Astrocyte (in vitro differentiated cells and primary cell): ENCODE results near the gene SMIM9. TPM values are rescaled to one million over a fixed set of nuclear protein-coding genes. Genes with fewer than 3 reads are reported as not detected.

Experiments
- DNase-seq: peaks from one replicate; pipeline ENCODE4 v3.0.0-alpha.2; 2010; ENCODE audit warnings: low read depth
- FAIRE-seq: peaks from 2 replicates; lab custom pipeline; 2011; peaks lifted over from hg19 to GRCh38; lab: Jason Lieb, UNC
- H2AFZ ChIP-seq: 2 replicates; pipeline ENCODE4 v1.6.0; 2012; ENCODE audit warnings: low read depth, low read length, inconsistent platforms
- H3K27ac ChIP-seq: 2 replicates; pipeline ENCODE4 v1.5.1; 2011; ENCODE audit warnings: low read depth, low read length, inconsistent platforms
- H3K27me3 ChIP-seq: 2 replicates; pipeline ENCODE4 v1.6.0; 2011; ENCODE audit warnings: low read length, inconsistent platforms; ENCODE audit not compliant: insufficient read depth
- H3K36me3 ChIP-seq: 2 replicates; pipeline ENCODE4 v1.5.1; 2011; ENCODE audit warnings: low read length, inconsistent platforms; ENCODE audit not compliant: insufficient read depth
- H3K4me1 ChIP-seq: 2 replicates; pipeline ENCODE4 v1.5.1; 2011; ENCODE audit warnings: low read length, inconsistent platforms; ENCODE audit not compliant: insufficient read depth
- H3K4me2 ChIP-seq: 2 replicates; pipeline ENCODE4 v1.6.0; 2012; ENCODE audit warnings: low read length, inconsistent platforms
- H3K4me3 ChIP-seq: 2 replicates; pipeline ENCODE4 v1.5.1; 2011; ENCODE audit warnings: low read depth, mild to moderate bottlenecking, low read length, inconsistent platforms; ENCODE audit not compliant: insufficient read depth
- H3K79me2 ChIP-seq: 2 replicates; pipeline ENCODE4 v1.6.0; 2012; ENCODE audit warnings: mild to moderate bottlenecking, low read length, inconsistent platforms; ENCODE audit not compliant: insufficient read depth
- H3K9ac ChIP-seq: 2 replicates; pipeline ENCODE4 v1.6.0; 2012; ENCODE audit warnings: mild to moderate bottlenecking, low read length, inconsistent platforms
- H3K9me3 ChIP-seq: 2 replicates; pipeline ENCODE4 v1.5.1; 2012; ENCODE audit warnings: low read depth, mild to moderate bottlenecking, low read length, inconsistent platforms; ENCODE audit not compliant: insufficient read depth
- H4K20me1 ChIP-seq: 2 replicates; pipeline ENCODE4 v1.6.0; 2012; ENCODE audit warnings: low read length, inconsistent platforms; ENCODE audit not compliant: insufficient read depth
- H3K27ac Mint-ChIP-seq: one replicate; pipeline ENCODE4 v1.8.0; 2021; ENCODE audit warnings: mild to moderate bottlenecking, mixed read lengths; ENCODE audit not compliant: unreplicated experiment
- H3K27me3 Mint-ChIP-seq: one replicate; pipeline ENCODE4 v1.8.0; 2021; ENCODE audit warnings: low read depth, mixed read lengths; ENCODE audit not compliant: unreplicated experiment
- H3K36me3 Mint-ChIP-seq: one replicate; pipeline ENCODE4 v1.8.0; 2021; ENCODE audit warnings: low read depth, mixed read lengths; ENCODE audit not compliant: unreplicated experiment
- H3K4me1 Mint-ChIP-seq: one replicate; pipeline ENCODE4 v1.8.0; 2021; ENCODE audit warnings: low read depth, mixed read lengths; ENCODE audit not compliant: unreplicated experiment
- H3K4me3 Mint-ChIP-seq: one replicate; pipeline ENCODE4 v1.8.0; 2021; ENCODE audit warnings: mild to moderate bottlenecking, moderate library complexity, mixed read lengths; ENCODE audit not compliant: unreplicated experiment
- H3K9me3 Mint-ChIP-seq: one replicate; pipeline ENCODE4 v1.8.0; 2021; ENCODE audit warnings: mild to moderate bottlenecking, mixed read lengths; ENCODE audit not compliant: unreplicated experiment
- CTCF ChIP-seq: IDR thresholded peaks from 2 replicates; pipeline ENCODE4 v1.5.1; 2011; ENCODE audit warnings: low read depth, mild to moderate bottlenecking, inconsistent platforms, low read length, moderate library complexity; ENCODE audit not compliant: insufficient read depth
- EZH2 ChIP-seq: IDR thresholded peaks from 2 replicates; pipeline ENCODE4 v1.6.1; 2012; ENCODE audit warnings: mild to moderate bottlenecking, low read length, inconsistent platforms; ENCODE audit not compliant: insufficient read depth
- total RNA-seq: library from RNA; stranded (reverse); gene quantifications from 2 replicates; pipeline ENCODE4 v1.2.1, GENCODE V29; 2021

Gene SMIM9
- total RNA-seq, 1 donor from 2014 or later = not detected

- TF ChIP-seq EZH2 (no peak), CTCF (no peak)
- Mint-ChIP-seq H3K27me3 (no peaks in the 10 kb centered on the region), H3K9me3 (no peaks in the 10 kb centered on the region), H3K4me3 (no peak overlapping the region), H3K36me3 (no peaks in the 10 kb centered on the region), H3K4me1 (peaks cover 16% of the 10 kb centered on the region), H3K27ac (peak overlapping the region; percentile 6)
- Histone ChIP-seq H3K4me2 (peak overlapping the region; percentile 51), H3K4me3 (no peak overlapping the region), H3K9ac (no peak overlapping the region), H3K4me1 (peaks cover 14% of the 10 kb centered on the region), H3K9me3 (no peaks in the 10 kb centered on the region), H3K36me3 (no peaks in the 10 kb centered on the region), H2AFZ (no peak overlapping the region), H4K20me1 (no peaks in the 10 kb centered on the region), H3K79me2 (no peaks in the 10 kb centered on the region), H3K27me3 (no peaks in the 10 kb centered on the region), H3K27ac (peak overlapping the region; percentile 46)
- peak; percentile 12 for DNase-seq
- FAIRE-seq = peak; percentile 54
Measured at GRCh38 chrX:154799556-154800348, 34.7 kb downstream of the SMIM9 start.

DNA sequence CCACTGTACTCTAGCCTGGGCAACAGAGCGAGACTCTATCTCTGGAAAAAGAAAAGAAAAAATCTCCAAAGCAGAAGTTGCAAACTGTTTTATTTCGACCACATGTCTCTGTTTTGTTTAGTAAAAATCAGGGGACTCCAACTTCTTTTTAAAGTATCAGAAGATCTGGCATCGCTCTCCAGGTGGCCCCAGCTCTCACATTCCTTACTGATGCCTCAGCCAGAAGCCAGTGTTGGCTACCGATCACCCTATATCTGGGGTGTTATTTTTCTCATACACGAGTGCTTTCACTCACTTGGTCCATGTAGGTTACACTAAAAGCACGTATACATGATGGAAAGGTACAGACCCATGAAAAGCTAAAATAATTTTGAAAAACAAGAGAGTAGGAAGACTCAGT, 37.5 kb downstream of the SMIM9 start:
- no peaks in the 10 kb centered on the region for H3K36me3 Mint-ChIP-seq
- H3K4me1 ChIP-seq = peaks cover 14% of the 10 kb centered on the region
- peaks cover 3% of the 10 kb centered on the region for H3K9me3 Mint-ChIP-seq
- no peaks in the 10 kb centered on the region for H3K27me3 Mint-ChIP-seq
- H3K27ac ChIP-seq = no peak overlapping the region
- H3K36me3 ChIP-seq = no peaks in the 10 kb centered on the region
- no peak overlapping the region for H3K9ac ChIP-seq
- peak overlapping the region; percentile 73 for H3K27ac Mint-ChIP-seq
- no peaks in the 10 kb centered on the region for H4K20me1 ChIP-seq
- H3K4me2 ChIP-seq = peak overlapping the region; percentile 30
- H3K4me1 Mint-ChIP-seq = peaks cover 13% of the 10 kb centered on the region
- no peaks in the 10 kb centered on the region for H3K9me3 ChIP-seq
- H3K4me3 Mint-ChIP-seq = no peak overlapping the region
- H2AFZ ChIP-seq = no peak overlapping the region
- no peaks in the 10 kb centered on the region for H3K79me2 ChIP-seq
- DNase-seq (peak; percentile 19), FAIRE-seq (peak; percentile 81)
- H3K27me3 ChIP-seq = no peaks in the 10 kb centered on the region
- no peak for TF ChIP-seq CTCF
- TF ChIP-seq EZH2 = no peak
- H3K4me3 ChIP-seq = no peak overlapping the region

- no peak for TF ChIP-seq EZH2
- no peak for TF ChIP-seq CTCF
- no peak overlapping the region for H3K9ac ChIP-seq
- no peaks in the 10 kb centered on the region for H3K27me3 ChIP-seq
- H3K27ac ChIP-seq = no peak overlapping the region
- H3K9me3 Mint-ChIP-seq = peaks cover 3% of the 10 kb centered on the region
- no peaks in the 10 kb centered on the region for H3K36me3 ChIP-seq
- peaks cover 13% of the 10 kb centered on the region for H3K4me1 Mint-ChIP-seq
- FAIRE-seq (peak; percentile 94), DNase-seq (no peak)
- no peak overlapping the region for H3K4me3 Mint-ChIP-seq
- H3K27ac Mint-ChIP-seq = no peak overlapping the region
- H3K36me3 Mint-ChIP-seq = no peaks in the 10 kb centered on the region
- no peak overlapping the region for H3K4me2 ChIP-seq
- no peak overlapping the region for H2AFZ ChIP-seq
- H3K4me3 ChIP-seq = no peak overlapping the region
- H3K79me2 ChIP-seq = no peaks in the 10 kb centered on the region
- H3K27me3 Mint-ChIP-seq = no peaks in the 10 kb centered on the region
- peaks cover 12% of the 10 kb centered on the region for H3K4me1 ChIP-seq
- no peaks in the 10 kb centered on the region for H3K9me3 ChIP-seq
- H4K20me1 ChIP-seq = no peaks in the 10 kb centered on the region
Measured at GRCh38 chrX:154795016-154795415, 39.4 kb downstream of the SMIM9 start.
